H1 (cell line): Measurements from ENCODE around the gene CHD3. TPM values are rescaled to one million over a fixed set of nuclear protein-coding genes. Genes with fewer than 3 reads are reported as not detected.

ENCODE experiments used
- CTCF ChIA-PET: fragments of 300-600 bp; sonication (Branson Sonifier 250); formaldehyde crosslinking; loops from one replicate; lab custom pipeline; 2021; ENCODE audit not compliant: partially characterized antibody; lab: Charles Lee
- POLR2A ChIA-PET: fragments of 300-600 bp; sonication (Branson Sonifier 250); formaldehyde crosslinking; loops from one replicate; lab custom pipeline; 2021; ENCODE audit warnings: inconsistent platforms; ENCODE audit not compliant: partially characterized antibody; lab: Charles Lee
- DNase-seq, 2 experiments: peaks; one replicate each; pipeline versions ENCODE4 v3.0.0 to v3.0.0-alpha.2; 2010 to 2022; ENCODE audit warnings: low spot score in 2 of 2, low read depth in 1 of 2, mixed read lengths in 1 of 2
- FAIRE-seq: peaks from 2 replicates; lab custom pipeline; 2011; peaks lifted over from hg19 to GRCh38; lab: Jason Lieb, UNC
- H2AFZ ChIP-seq: 2 replicates; pipeline ENCODE4 v1.8.1; 2012; ENCODE audit warnings: low read length, inconsistent platforms
- H2AK5ac ChIP-seq: 2 replicates; pipeline ENCODE4 v1.6.1; 2013; ENCODE audit warnings: low read depth, low read length
- H2BK120ac ChIP-seq: replicated peaks from 2 replicates; pipeline ENCODE3; 2013; ENCODE audit warnings: low read depth, low read length, inconsistent platforms
- H2BK12ac ChIP-seq: 2 replicates; pipeline ENCODE4 v1.6.1; 2013; ENCODE audit warnings: low read depth, low read length
- H2BK15ac ChIP-seq: 2 replicates; pipeline ENCODE4 v1.6.1; 2013; ENCODE audit warnings: low read length
- H2BK20ac ChIP-seq: 2 replicates; pipeline ENCODE4 v1.6.1; 2013; ENCODE audit warnings: low read length
- H2BK5ac ChIP-seq: 2 replicates; pipeline ENCODE4 v1.6.1; 2013; ENCODE audit warnings: low read depth, low read length
- H3K14ac ChIP-seq: 2 replicates; pipeline ENCODE4 v1.6.1; 2013; ENCODE audit warnings: inconsistent platforms; ENCODE audit not compliant: insufficient read length
- H3K18ac ChIP-seq: 2 replicates; pipeline ENCODE4 v1.6.1; 2013; ENCODE audit warnings: low read length; ENCODE audit errors: extremely low read depth
- H3K23ac ChIP-seq: 2 replicates; pipeline ENCODE4 v1.6.1; 2013; ENCODE audit warnings: inconsistent platforms; ENCODE audit not compliant: insufficient read length
- H3K23me2 ChIP-seq: 2 replicates; pipeline ENCODE4 v1.6.1; 2013; ENCODE audit warnings: low read depth, low read length
- H3K27ac ChIP-seq: 2 replicates; pipeline ENCODE4 v1.6.1; 2011; ENCODE audit warnings: low read depth, low read length, inconsistent platforms
- H3K27me3 ChIP-seq, 4 experiments: replicated peaks in 1 of 4; 1 replicate in 1 of 4; 2 replicates in 3 of 4; pipeline versions ENCODE4 v1.6.1 to v1.8.1; 2011 to 2013; ENCODE audit warnings: low read length in 3 of 4, mild to moderate bottlenecking in 3 of 4, inconsistent platforms in 2 of 4, mixed read lengths in 2 of 4, moderate library complexity in 1 of 4; ENCODE audit not compliant: control insufficient read depth in 3 of 4, insufficient read depth in 3 of 4; ENCODE audit errors: extremely low read depth in 1 of 4
- H3K36me3 ChIP-seq, 4 experiments: 2 replicates each; pipeline versions ENCODE4 v1.6.1 to v1.8.1; 2011 to 2013; ENCODE audit warnings: mild to moderate bottlenecking in 4 of 4, low read length in 3 of 4, moderate library complexity in 2 of 4, control low read depth in 1 of 4, inconsistent platforms in 1 of 4; ENCODE audit not compliant: insufficient read depth in 4 of 4, control insufficient read depth in 2 of 4
- H3K4ac ChIP-seq: replicated peaks from 2 replicates; pipeline ENCODE3; 2013; ENCODE audit warnings: low read length, low read depth, mixed read lengths, inconsistent platforms; ENCODE audit not compliant: insufficient read length
- H3K4me1 ChIP-seq, 4 experiments: replicated peaks in 1 of 4; 1 replicate in 1 of 4; 2 replicates in 3 of 4; pipeline versions ENCODE4 v1.6.1 to v1.8.1; 2011 to 2013; ENCODE audit warnings: low read length in 3 of 4, inconsistent platforms in 2 of 4, mixed read lengths in 1 of 4; ENCODE audit not compliant: insufficient read depth in 4 of 4, control insufficient read depth in 3 of 4
- H3K4me2 ChIP-seq, 2 experiments: 2 replicates each; pipeline versions ENCODE4 v1.6.1 to v1.8.1; 2011 to 2013; ENCODE audit warnings: low read depth in 2 of 2, low read length in 2 of 2, control low read depth in 1 of 2, inconsistent platforms in 1 of 2, mild to moderate bottlenecking in 1 of 2; ENCODE audit not compliant: insufficient read depth in 1 of 2
- H3K4me3 ChIP-seq, 4 experiments: fragments of 200-600, 300-600 bp in 1 of 4; sonication (generic), shearing (Covaris generic), sonication (Bioruptor Twin) in 1 of 4; 2 replicates each; pipeline versions ENCODE4 v1.5.1 to v1.8.1; 2011 to 2016; ENCODE audit warnings: low read length in 4 of 4, low read depth in 3 of 4, control low read depth in 2 of 4, inconsistent platforms in 2 of 4, mild to moderate bottlenecking in 2 of 4, mixed read lengths in 1 of 4, moderate library complexity in 1 of 4; ENCODE audit not compliant: insufficient read depth in 2 of 4; ENCODE audit errors: extremely low read depth in 1 of 4
- H3K56ac ChIP-seq: replicated peaks from 2 replicates; pipeline ENCODE3; 2013; ENCODE audit warnings: low read depth, mild to moderate bottlenecking, mixed read lengths, low read length, inconsistent platforms; ENCODE audit not compliant: insufficient read length
- H3K79me1 ChIP-seq: 2 replicates; pipeline ENCODE4 v1.6.1; 2013; ENCODE audit warnings: low read depth, low read length, control low read depth
- H3K79me2 ChIP-seq, 2 experiments: 2 replicates each; pipeline versions ENCODE4 v1.6.1 to v1.8.1; 2012 to 2013; ENCODE audit warnings: low read length in 2 of 2, mild to moderate bottlenecking in 2 of 2, inconsistent platforms in 1 of 2; ENCODE audit not compliant: insufficient read depth in 2 of 2, control insufficient read depth in 1 of 2
- H3K9ac ChIP-seq, 4 experiments: replicated peaks in 1 of 4; 1 replicate in 1 of 4; 2 replicates in 3 of 4; pipeline versions ENCODE4 v1.6.1 to v1.8.1; 2011 to 2013; ENCODE audit warnings: low read depth in 3 of 4, low read length in 3 of 4, control low read depth in 2 of 4, mild to moderate bottlenecking in 2 of 4, moderate library complexity in 2 of 4, inconsistent platforms in 1 of 4; ENCODE audit errors: extremely low read depth in 1 of 4
- H3K9me3 ChIP-seq, 2 experiments: 2 replicates each; pipeline versions ENCODE4 v1.6.1 to v1.8.1; 2012 to 2013; ENCODE audit warnings: mild to moderate bottlenecking in 2 of 2, moderate library complexity in 2 of 2, control low read depth in 1 of 2, inconsistent platforms in 1 of 2, low read depth in 1 of 2, low read length in 1 of 2, mixed read lengths in 1 of 2; ENCODE audit not compliant: insufficient read depth in 2 of 2
- H4K20me1 ChIP-seq, 2 experiments: replicated peaks in 1 of 2; 2 replicates each; pipeline versions ENCODE3 to v1.8.1; 2011 to 2013; ENCODE audit warnings: inconsistent platforms in 2 of 2, low read length in 2 of 2, mild to moderate bottlenecking in 1 of 2; ENCODE audit not compliant: insufficient read depth in 2 of 2, control insufficient read depth in 1 of 2
- H4K5ac ChIP-seq: 2 replicates; pipeline ENCODE4 v1.6.1; 2013; ENCODE audit warnings: low read length, low read depth, mixed read lengths, inconsistent platforms; ENCODE audit not compliant: insufficient read length
- H4K8ac ChIP-seq: 2 replicates; pipeline ENCODE4 v1.8.0; 2013; ENCODE audit warnings: mild to moderate bottlenecking, moderate library complexity, low read length, inconsistent platforms; ENCODE audit not compliant: insufficient read depth; ENCODE audit errors: extremely low read depth
- H4K91ac ChIP-seq: replicated peaks from 2 replicates; pipeline ENCODE3; 2013; ENCODE audit warnings: low read length, mixed read lengths, inconsistent platforms; ENCODE audit not compliant: insufficient read length
- BACH1 ChIP-seq: IDR thresholded peaks from 2 replicates; pipeline ENCODE4 v1.6.1; 2012; ENCODE audit warnings: low read length, improper control_type of control experiment
- NRF1 ChIP-seq: IDR thresholded peaks from 2 replicates; pipeline ENCODE4 v1.6.1; 2011; ENCODE audit warnings: mild to moderate bottlenecking, low read depth, low read length, improper control_type of control experiment
- SIRT6 ChIP-seq: IDR thresholded peaks from one replicate; pipeline ENCODE4 v1.7.1; 2012; ENCODE audit warnings: low read length, inconsistent platforms
- TBP ChIP-seq: IDR thresholded peaks from 2 replicates; pipeline ENCODE4 v1.6.1; 2011; ENCODE audit warnings: low read depth, low read length, improper control_type of control experiment
- WGBS, 2 experiments: shearing (Covaris generic) in 1 of 2; methylation state at CpG; one replicate each; pipeline versions ENCODE4 v1.1.6 to v1.1.7; 2013 to 2015; ENCODE audit warnings: low lambda C conversion rate in 2 of 2, mixed read lengths in 2 of 2, inconsistent platforms in 1 of 2, low coverage in 1 of 2, missing lambda C conversion rate in 1 of 2; ENCODE audit not compliant: insufficient replicate concordance in 2 of 2, insufficient coverage in 1 of 2, insufficient read length in 1 of 2; ENCODE audit errors: extremely low coverage in 1 of 2, missing lambda C conversion rate in 1 of 2; 5-methylcytosine and 5-hydroxymethylcytosine counted together
- polyA plus RNA-seq, 7 experiments: library from polyadenylated mRNA; depleted of rRNA in 3 of 7; stranded (reverse) in 5 of 7; unstranded in 2 of 7; fragments of >200 nt in 5 of 7; fragments of 200-250 nt in 2 of 7; gene quantifications; 1 replicate in 5 of 7; 2 replicates in 1 of 7; 4 replicates in 1 of 7; pipeline versions ENCODE4 v1.2.1 to v1.2.3, GENCODE V29; 2011 to 2013; ENCODE audit warnings: missing spikeins in 2 of 7, mixed read lengths in 2 of 7
- total RNA-seq: library from RNA; stranded (reverse); fragmentation: NEBNext Ultra II Directional; extraction: Animal tissue kit (Norgen Biotek cat#: 25700); gene quantifications from 2 replicates; pipeline ENCODE4 v1.2.1, GENCODE V29; 2021
- TF ChIP-seq, protein P1 (sequence below): IDR thresholded peaks from 2 replicates; pipeline ENCODE4 v1.6.1; 2012; ENCODE audit warnings: low read length, inconsistent platforms

Gene CHD3
- total and polyA plus RNA-seq, 2 of the 8 experiments (the other 6 are each of a cell fraction or from before 2014, with no cell fraction given) = 12.3 to 12.9 TPM

DNA sequence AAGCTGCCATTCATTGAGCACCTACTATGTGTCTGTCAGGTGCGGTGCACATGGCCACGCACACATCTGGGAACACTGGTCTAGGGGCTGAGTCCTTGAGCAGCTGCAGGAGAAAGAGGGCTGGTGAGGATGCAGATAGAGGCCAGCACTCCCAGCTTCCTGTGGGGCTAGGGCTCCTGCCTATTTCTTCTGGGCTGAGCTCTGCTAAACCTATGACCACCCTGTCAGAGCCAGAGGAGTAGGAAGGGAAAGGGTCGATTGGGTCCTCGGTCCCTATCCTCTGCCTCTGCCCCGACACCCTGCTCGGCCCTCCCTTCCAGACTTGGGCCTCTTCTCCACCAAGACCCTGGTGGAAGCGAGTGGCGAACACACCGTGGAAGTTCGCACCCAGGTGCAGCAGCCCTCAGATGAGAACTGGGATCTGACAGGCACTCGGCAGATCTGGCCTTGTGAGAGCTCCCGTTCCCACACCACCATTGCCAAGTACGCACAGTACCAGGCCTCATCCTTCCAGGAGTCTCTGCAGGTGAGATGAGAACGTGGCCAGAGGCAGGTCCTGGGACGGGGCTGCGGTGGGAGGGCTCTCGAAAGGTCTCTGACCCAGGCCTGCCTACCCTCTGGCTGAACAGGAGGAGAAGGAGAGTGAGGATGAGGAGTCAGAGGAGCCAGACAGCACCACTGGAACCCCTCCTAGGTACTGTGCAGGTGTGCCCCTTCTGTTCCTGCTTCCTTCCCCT lies 37.7 kb upstream of the CHD3 start:
- no peak overlapping the region for H2AFZ ChIP-seq
- no peak overlapping the region for H3K27ac ChIP-seq
- H3K9ac ChIP-seq = no peak overlapping the region
- H3K4me3 ChIP-seq = peak overlapping the region; percentile 39 to 65 (median 52)
- no peaks in the 10 kb centered on the region for H3K79me1 ChIP-seq
- H3K23ac ChIP-seq = no peak overlapping the region
- no peak overlapping the region for H4K5ac ChIP-seq
- H4K20me1 ChIP-seq = peaks cover 0 to 21% of the 10 kb centered on the region in 2 experiments
- H2BK12ac ChIP-seq = peak overlapping the region; percentile 53; the same call in 1 of the 2 replicates
- H3K27me3 ChIP-seq = peaks cover 27 to 46% (median 41%) of the 10 kb centered on the region in 4 experiments
- H3K14ac ChIP-seq = no peak overlapping the region
- H3K9me3 ChIP-seq = no peaks in the 10 kb centered on the region
- no peak overlapping the region; the same call in 1 of the 2 replicates for H2BK15ac ChIP-seq
- H2BK120ac ChIP-seq = no peak overlapping the region
- TF ChIP-seq BACH1 (no peak), TBP (no peak), NRF1 (no peak), SIRT6 (no peak)
- TF ChIP-seq, protein P1, sequence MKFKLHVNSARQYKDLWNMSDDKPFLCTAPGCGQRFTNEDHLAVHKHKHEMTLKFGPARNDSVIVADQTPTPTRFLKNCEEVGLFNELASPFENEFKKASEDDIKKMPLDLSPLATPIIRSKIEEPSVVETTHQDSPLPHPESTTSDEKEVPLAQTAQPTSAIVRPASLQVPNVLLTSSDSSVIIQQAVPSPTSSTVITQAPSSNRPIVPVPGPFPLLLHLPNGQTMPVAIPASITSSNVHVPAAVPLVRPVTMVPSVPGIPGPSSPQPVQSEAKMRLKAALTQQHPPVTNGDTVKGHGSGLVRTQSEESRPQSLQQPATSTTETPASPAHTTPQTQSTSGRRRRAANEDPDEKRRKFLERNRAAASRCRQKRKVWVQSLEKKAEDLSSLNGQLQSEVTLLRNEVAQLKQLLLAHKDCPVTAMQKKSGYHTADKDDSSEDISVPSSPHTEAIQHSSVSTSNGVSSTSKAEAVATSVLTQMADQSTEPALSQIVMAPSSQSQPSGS = no peak
- H3K4ac ChIP-seq = no peak overlapping the region
- no peaks in the 10 kb centered on the region for H3K79me2 ChIP-seq
- no peak for FAIRE-seq
- POLR2A ChIA-PET = interaction anchor here (0.8 to 4.0 kb wide), 4 partner anchors 9 to 18 kb away, joined by 3 to 24 read pairs (median 4); no protein-coding TSS in a partner anchor
- no peak overlapping the region; the same call in 1 of the 2 replicates for H3K18ac ChIP-seq
- H3K4me2 ChIP-seq = peak overlapping the region; percentile 74 to 94
- 82% methylated on average over 16 of the region's 17 CpGs; no CpG with 5 or more reads in 1 of the 2 experiments for WGBS, 2 experiments
- H2BK20ac ChIP-seq = 0 out of 2 replicates have a peak overlapping the region, but pooled peaks have one; percentile 21
- no peak for DNase-seq
- peaks cover 0 to 29% (median 24%) of the 10 kb centered on the region in 4 experiments; a peak in 6 of 7 replicates for H3K4me1 ChIP-seq
- H4K91ac ChIP-seq = no peak overlapping the region
- H2BK5ac ChIP-seq = no peak overlapping the region; the same call in 1 of the 2 replicates
- H4K8ac ChIP-seq = no peak overlapping the region
- peak overlapping the region; percentile 42; the same call in 1 of the 2 replicates for H2AK5ac ChIP-seq
- peaks cover 10% of the 10 kb centered on the region for H3K23me2 ChIP-seq
- no peak overlapping the region for H3K56ac ChIP-seq
- CTCF ChIA-PET = interaction anchor here (0.5 to 4.9 kb wide), 19 partner anchors 8 to 291 kb away, joined by 3 to 44 read pairs (median 4); partner anchors contain the start of gene KDM6B
- peaks cover 0 to 4% (median 0%) of the 10 kb centered on the region in 4 experiments; a peak in 3 of 8 replicates for H3K36me3 ChIP-seq
